ENCODE results near the gene GRID1. TPM values are rescaled to one million over a fixed set of nuclear protein-coding genes. Genes with fewer than 3 reads are reported as not detected.

The GRID1 gene
- total and polyA plus RNA-seq, 9 of the 15 experiments (the other 6 are each of a cell fraction or from before 2014, with no cell fraction given) = 0.01 to 7.2 (median 1.2) TPM

GRCh38 chr10:86362129-86362527 lies 4.5 kb downstream of the GRID1 start:
- Histone ChIP-seq H3K9me3 (replicated peaks; ENCODE audit: control insufficient read depth, insufficient read depth, low read depth, low read length) (no peaks in the 10 kb centered on the region), H3K36me3 (ENCODE audit: control insufficient read depth, insufficient read depth, low read length) (no peaks in the 10 kb centered on the region), H3K4me1 (replicated peaks in 1 of 2; ENCODE audit: control insufficient read depth in 2 of 2, insufficient read depth in 2 of 2, low read length in 2 of 2) (peaks cover 0 to 21% of the 10 kb centered on the region in 2 experiments; a peak in 2 of 5 replicates), H3K27me3 (ENCODE audit: control insufficient read depth in 2 of 2, insufficient read depth in 2 of 2, low read length in 2 of 2) (peaks cover 4 to 37% of the 10 kb centered on the region in 2 experiments; a peak in 3 of 5 replicates), H2AFZ (ENCODE audit: low read depth, low read length) (no peak overlapping the region), H3K79me2 (ENCODE audit: control insufficient read depth, insufficient read depth, low read length) (no peaks in the 10 kb centered on the region), H3K27ac (ENCODE audit: extremely low read depth, low read depth, low read length) (no peak overlapping the region), H3K4me3 (no peak overlapping the region), H3K4me2 (ENCODE audit: insufficient read depth, low read length) (no peak overlapping the region), H4K20me1 (replicated peaks; ENCODE audit: control insufficient read depth, insufficient read depth, low read length) (no peaks in the 10 kb centered on the region), H3K9me1 (ENCODE audit: control insufficient read depth, insufficient read depth, low read length) (no peaks in the 10 kb centered on the region), H3K9ac (ENCODE audit: insufficient read depth in 1 of 2, low read depth in 2 of 2, low read length in 2 of 2) (no peak overlapping the region)
- in situ Hi-C loops (cut with MboI) = no loop called here
- DNase-seq (ENCODE audit: extremely low read depth in 1 of 4, low spot score in 3 of 4) = no peak
- CTCF ChIA-PET (ENCODE audit: low intra/inter-chr PET ratio) = no interaction called here
- intact Hi-C loops (cut with micrococcal nuclease) = no loop called here
- ATAC-seq = no peak
- no TSS peak for BruUV-seq (replicated peaks)
- POLR2A ChIA-PET = interaction anchor here (0.5 kb wide), 1 partner anchor 43 kb away, joined by 3 read pairs; no protein-coding TSS in a partner anchor
- 0% methylated on average over 1 of the region's 2 CpGs for WGBS (ENCODE audit: insufficient coverage, low coverage, missing lambda C conversion rate)
- FAIRE-seq = no peak
- TF ChIP-seq NCOA1 (IDR thresholded peaks at IDR 0.05; ENCODE audit: low read depth) (no peak), IRF1 (CRISPR knock-in tag; IDR thresholded peaks at IDR 0.05; ENCODE audit: borderline replicate concordance) (no peak), ZC3H11A (IDR thresholded peaks at IDR 0.05; ENCODE audit: low read depth, low read length) (no peak), SMARCC2 (IDR thresholded peaks at IDR 0.05; ENCODE audit: low read depth) (no peak), REST (IDR thresholded peaks at IDR 0.05; ENCODE audit: borderline replicate concordance) (no peak), REST (CRISPR knock-in tag; IDR thresholded peaks at IDR 0.05; ENCODE audit: low read depth) (no peak)
